ENCODE measurements around the gene SEMA4A. TPM values are rescaled to one million over a fixed set of nuclear protein-coding genes. Genes with fewer than 3 reads are reported as not detected.
A peak's percentile ranks its signal among the peaks of the same experiment; 100 is the strongest.
"Not testable (repeated sequence)": the region's sequence is repeated elsewhere in the genome, so short reads cannot be mapped to it uniquely, and the experiment has no call there.

The SEMA4A gene
- total RNA-seq, 2 experiments from 2014 or later, result 9.4 to 10.1 TPM

DNA sequence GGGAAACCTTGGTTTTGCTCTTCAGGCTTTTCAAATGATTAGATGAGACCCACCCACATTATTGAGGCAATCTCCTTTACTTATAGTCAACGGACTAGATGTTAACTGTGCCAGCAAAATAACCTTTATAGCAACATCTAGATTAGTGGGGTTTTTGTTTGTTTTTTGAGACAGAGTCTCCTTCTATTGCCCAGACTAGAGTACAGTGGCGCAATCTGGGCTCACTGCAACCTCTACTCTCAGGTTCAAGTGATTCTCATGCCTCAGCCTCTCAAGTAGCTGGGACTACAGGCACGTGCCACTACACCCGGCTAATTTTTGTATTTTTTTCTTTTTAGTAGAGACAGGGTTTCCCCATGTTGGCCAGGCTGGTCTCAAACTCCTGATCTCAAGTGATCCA, 36.9 kb downstream of the SEMA4A start:
- ATAC-seq (ENCODE audit: poor library complexity); H3K4me3 Mint-ChIP-seq; CTCF ChIA-PET; H3K27ac ChIP-seq (ENCODE audit: low read depth in 1 of 2, low read length in 2 of 2); H3K4me3 ChIP-seq (ENCODE audit: low read length); H3K27me3 ChIP-seq (ENCODE audit: control insufficient read depth in 1 of 2, insufficient read depth in 2 of 2, low read length in 2 of 2); H3K9me3 Mint-ChIP-seq; H3K27ac Mint-ChIP-seq; H3K27me3 Mint-ChIP-seq; POLR2A ChIA-PET; DNase-seq; H3K36me3 ChIP-seq (ENCODE audit: insufficient read depth, low read length); H3K36me3 Mint-ChIP-seq (ENCODE audit: low read depth); H3K9me3 ChIP-seq (ENCODE audit: control insufficient read depth in 1 of 2, insufficient read depth in 1 of 2, low read length in 2 of 2): not testable (repeated sequence)
- H3K4me1 ChIP-seq (ENCODE audit: insufficient read depth, low read length), result peaks cover 19% of the 10 kb centered on the region
- intact Hi-C loops (cut with DNase I, micrococcal nuclease), result loop anchor here in 1 of 2 experiments (5.0 kb wide), 4 partner anchors 37 to 147 kb away; partner anchors contain the start of genes CCT3, SMG5, TMEM79 and TSACC
- H3K4me1 Mint-ChIP-seq (ENCODE audit: low read depth), result peaks cover 16% of the 10 kb centered on the region

DNA sequence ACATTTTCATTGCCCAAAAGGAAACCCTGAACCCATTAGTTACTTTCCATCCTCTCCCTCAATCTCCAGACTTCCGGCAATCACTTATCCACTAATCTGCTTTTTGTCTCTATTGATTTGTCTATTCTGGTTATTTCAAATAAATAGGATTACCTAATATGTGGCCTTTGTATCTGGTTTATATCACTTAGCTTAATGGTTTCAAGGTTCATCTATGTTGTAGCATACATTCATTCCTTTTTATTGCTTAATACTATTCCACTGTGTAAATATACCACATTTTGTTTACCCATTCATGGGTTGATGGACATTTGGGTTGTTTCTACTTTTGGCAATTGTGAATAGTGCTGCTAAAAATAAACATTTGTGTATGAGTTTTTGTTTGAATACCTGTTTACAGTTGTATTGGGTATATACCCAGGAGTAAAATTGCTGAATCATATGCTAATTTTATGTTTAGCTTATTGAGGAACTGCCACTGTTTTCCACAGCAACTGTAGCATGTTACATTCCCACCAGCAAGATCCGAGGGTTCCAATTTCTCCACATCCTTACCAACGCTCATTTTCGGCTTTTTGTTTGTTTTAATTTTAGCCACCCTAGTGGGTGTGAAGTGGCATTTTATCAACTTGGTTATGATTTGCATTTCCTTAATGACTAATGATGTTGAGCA, 38.0 kb downstream of the SEMA4A start:
- H3K9me3 ChIP-seq (ENCODE audit: control insufficient read depth in 1 of 2, insufficient read depth in 1 of 2, low read length in 2 of 2), result peaks cover 0 to 4% of the 10 kb centered on the region in 2 experiments
- peaks cover 13% of the 10 kb centered on the region for H3K36me3 ChIP-seq (ENCODE audit: insufficient read depth, low read length)
- no peak overlapping the region for H3K4me3 ChIP-seq (ENCODE audit: low read length)
- peaks cover 24% of the 10 kb centered on the region for H3K4me1 Mint-ChIP-seq (ENCODE audit: low read depth)
- H3K27me3 Mint-ChIP-seq, result no peaks in the 10 kb centered on the region
- CTCF ChIA-PET, result interaction anchor here (1.0 kb wide), 1 partner anchor 34 kb away, joined by 5 read pairs; no protein-coding TSS in a partner anchor
- H3K27ac Mint-ChIP-seq, result no peak overlapping the region
- peaks cover 24% of the 10 kb centered on the region for H3K4me1 ChIP-seq (ENCODE audit: insufficient read depth, low read length)
- ATAC-seq (ENCODE audit: poor library complexity) (no peak), DNase-seq (no peak)
- H3K9me3 Mint-ChIP-seq, result peaks cover 3% of the 10 kb centered on the region
- TF ChIP-seq, protein P1, sequence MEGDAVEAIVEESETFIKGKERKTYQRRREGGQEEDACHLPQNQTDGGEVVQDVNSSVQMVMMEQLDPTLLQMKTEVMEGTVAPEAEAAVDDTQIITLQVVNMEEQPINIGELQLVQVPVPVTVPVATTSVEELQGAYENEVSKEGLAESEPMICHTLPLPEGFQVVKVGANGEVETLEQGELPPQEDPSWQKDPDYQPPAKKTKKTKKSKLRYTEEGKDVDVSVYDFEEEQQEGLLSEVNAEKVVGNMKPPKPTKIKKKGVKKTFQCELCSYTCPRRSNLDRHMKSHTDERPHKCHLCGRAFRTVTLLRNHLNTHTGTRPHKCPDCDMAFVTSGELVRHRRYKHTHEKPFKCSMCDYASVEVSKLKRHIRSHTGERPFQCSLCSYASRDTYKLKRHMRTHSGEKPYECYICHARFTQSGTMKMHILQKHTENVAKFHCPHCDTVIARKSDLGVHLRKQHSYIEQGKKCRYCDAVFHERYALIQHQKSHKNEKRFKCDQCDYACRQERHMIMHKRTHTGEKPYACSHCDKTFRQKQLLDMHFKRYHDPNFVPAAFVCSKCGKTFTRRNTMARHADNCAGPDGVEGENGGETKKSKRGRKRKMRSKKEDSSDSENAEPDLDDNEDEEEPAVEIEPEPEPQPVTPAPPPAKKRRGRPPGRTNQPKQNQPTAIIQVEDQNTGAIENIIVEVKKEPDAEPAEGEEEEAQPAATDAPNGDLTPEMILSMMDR (IDR thresholded peaks at IDR 0.05), result no peak
- intact Hi-C loops (cut with DNase I, micrococcal nuclease), result loop anchor here in 1 of 2 experiments (5.0 kb wide), 4 partner anchors 36 to 146 kb away; partner anchors contain the start of genes CCT3, SMG5, TMEM79 and TSACC
- no peak overlapping the region for H3K27ac ChIP-seq (ENCODE audit: low read depth in 1 of 2, low read length in 2 of 2)
- no peaks in the 10 kb centered on the region for H3K27me3 ChIP-seq (ENCODE audit: control insufficient read depth in 1 of 2, insufficient read depth in 2 of 2, low read length in 2 of 2)
- peak overlapping the region; percentile 48 for H3K4me3 Mint-ChIP-seq
- POLR2A ChIA-PET, result no interaction called here
- H3K36me3 Mint-ChIP-seq (ENCODE audit: low read depth), result peaks cover 18% of the 10 kb centered on the region

DNA sequence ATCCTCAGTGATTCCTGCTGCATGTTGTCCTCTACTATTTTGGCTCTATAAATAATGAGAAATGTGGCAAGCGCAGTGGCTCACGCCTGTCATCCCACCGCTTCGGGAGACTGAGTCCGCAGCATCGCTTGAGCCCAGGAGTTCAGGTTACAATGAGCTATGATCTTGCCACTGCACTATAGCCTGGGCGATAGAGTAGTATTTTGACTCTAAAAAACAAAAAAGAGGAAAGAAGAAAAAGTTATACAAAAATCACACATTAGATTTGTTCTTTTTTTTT, 39.8 kb downstream of the SEMA4A start:
- H3K27me3 Mint-ChIP-seq, result no peaks in the 10 kb centered on the region
- H3K27ac Mint-ChIP-seq, result peak overlapping the region; percentile 84
- ATAC-seq (ENCODE audit: poor library complexity) (no peak), DNase-seq (no peak)
- TF ChIP-seq, protein P1 (IDR thresholded peaks at IDR 0.05), result no peak
- Histone ChIP-seq H3K9me3 (ENCODE audit: control insufficient read depth in 1 of 2, insufficient read depth in 1 of 2, low read length in 2 of 2) (no peaks in the 10 kb centered on the region), H3K27me3 (ENCODE audit: control insufficient read depth in 1 of 2, insufficient read depth in 2 of 2, low read length in 2 of 2) (no peaks in the 10 kb centered on the region), H3K4me1 (ENCODE audit: insufficient read depth, low read length) (peaks cover 33% of the 10 kb centered on the region), H3K27ac (ENCODE audit: low read depth in 1 of 2, low read length in 2 of 2) (peak overlapping the region; percentile 30 to 70), H3K36me3 (ENCODE audit: insufficient read depth, low read length) (peaks cover 21% of the 10 kb centered on the region), H3K4me3 (ENCODE audit: low read length) (peak overlapping the region; percentile 91)
- H3K4me3 Mint-ChIP-seq, result peak overlapping the region; percentile 95
- intact Hi-C loops (cut with DNase I, micrococcal nuclease), result loop anchor here (1.0 to 5.0 kb wide), 6 partner anchors 19 to 144 kb away; partner anchors contain the start of genes CCT3 (in 1 of the 2), SMG5 (in 1 of the 2), TMEM79 (in 1 of the 2) and TSACC (in 1 of the 2)
- peaks cover 26% of the 10 kb centered on the region for H3K36me3 Mint-ChIP-seq (ENCODE audit: low read depth)
- no peaks in the 10 kb centered on the region for H3K9me3 Mint-ChIP-seq
- ChIA-PET CTCF (interaction anchor here (1.0 to 1.4 kb wide), 4 partner anchors 20 to 97 kb away, joined by 3 to 6 read pairs (median 4); partner anchors contain the start of gene PMF1), POLR2A (interaction anchor here (0.9 to 3.7 kb wide), 5 partner anchors 20 to 41 kb away, joined by 3 to 46 read pairs (median 4); partner anchors contain the start of gene PMF1)
- H3K4me1 Mint-ChIP-seq (ENCODE audit: low read depth), result peaks cover 34% of the 10 kb centered on the region
